Calu3 (cell line): ENCODE results near the gene MOV10L1. TPM values are rescaled to one million over a fixed set of nuclear protein-coding genes. Genes with fewer than 3 reads are reported as not detected.
A peak's percentile ranks its signal among the peaks of the same experiment; 100 is the strongest.

Source experiments
- BruUV-seq: library from RNA; stranded (reverse); fragments of 400-500 nt; replicated peaks from 2 replicates; lab custom pipeline; 2021; lab: Mats Ljungman, UMichigan
- CTCF ChIA-PET: fragments of 300-600 bp; sonication (Branson Sonifier 250); formaldehyde crosslinking; loops from one replicate; lab custom pipeline; 2022; ENCODE audit warnings: antibody characterized with exemption; lab: Charles Lee
- DNase-seq: peaks from one replicate; pipeline ENCODE4 v3.0.0; 2022
- H3K27ac Mint-ChIP-seq: one replicate; pipeline ENCODE4 v1.8.0; 2022; ENCODE audit warnings: mixed read lengths; ENCODE audit not compliant: unreplicated experiment
- H3K27me3 Mint-ChIP-seq: one replicate; pipeline ENCODE4 v1.8.0; 2022; ENCODE audit warnings: mixed read lengths; ENCODE audit not compliant: unreplicated experiment
- H3K36me3 Mint-ChIP-seq: one replicate; pipeline ENCODE4 v1.8.0; 2022; ENCODE audit warnings: mild to moderate bottlenecking, moderate library complexity, mixed read lengths; ENCODE audit not compliant: insufficient read depth, unreplicated experiment
- H3K4me1 Mint-ChIP-seq: one replicate; pipeline ENCODE4 v1.8.0; 2022; ENCODE audit warnings: mild to moderate bottlenecking, low read depth, mixed read lengths; ENCODE audit not compliant: unreplicated experiment
- H3K4me3 Mint-ChIP-seq: one replicate; pipeline ENCODE4 v1.8.0; 2022; ENCODE audit warnings: mild to moderate bottlenecking, low read depth, moderate library complexity, mixed read lengths; ENCODE audit not compliant: unreplicated experiment
- H3K9me3 Mint-ChIP-seq: one replicate; pipeline ENCODE4 v1.8.0; 2022; ENCODE audit warnings: low read depth, mixed read lengths; ENCODE audit not compliant: unreplicated experiment
- intact Hi-C: fragments of 100-400 bp; cut with micrococcal nuclease; formaldehyde crosslinking; loops from one replicate; pipeline ENCODE4 v1.10.0; 2022; ENCODE audit not compliant: unreplicated experiment
- total RNA-seq: library from RNA; stranded (reverse); gene quantifications from 2 replicates; pipeline ENCODE4 v1.2.3, GENCODE V29; 2022
- TF ChIP-seq, protein P1 (sequence below): fragments of 200-600 bp; IDR thresholded peaks from one replicate; pipeline ENCODE4 v1.8.0; 2022; ENCODE audit warnings: antibody characterized with exemption; ENCODE audit not compliant: unreplicated experiment

Gene MOV10L1
- total RNA-seq, 1 experiment from 2014 or later, result not detected

DNA sequence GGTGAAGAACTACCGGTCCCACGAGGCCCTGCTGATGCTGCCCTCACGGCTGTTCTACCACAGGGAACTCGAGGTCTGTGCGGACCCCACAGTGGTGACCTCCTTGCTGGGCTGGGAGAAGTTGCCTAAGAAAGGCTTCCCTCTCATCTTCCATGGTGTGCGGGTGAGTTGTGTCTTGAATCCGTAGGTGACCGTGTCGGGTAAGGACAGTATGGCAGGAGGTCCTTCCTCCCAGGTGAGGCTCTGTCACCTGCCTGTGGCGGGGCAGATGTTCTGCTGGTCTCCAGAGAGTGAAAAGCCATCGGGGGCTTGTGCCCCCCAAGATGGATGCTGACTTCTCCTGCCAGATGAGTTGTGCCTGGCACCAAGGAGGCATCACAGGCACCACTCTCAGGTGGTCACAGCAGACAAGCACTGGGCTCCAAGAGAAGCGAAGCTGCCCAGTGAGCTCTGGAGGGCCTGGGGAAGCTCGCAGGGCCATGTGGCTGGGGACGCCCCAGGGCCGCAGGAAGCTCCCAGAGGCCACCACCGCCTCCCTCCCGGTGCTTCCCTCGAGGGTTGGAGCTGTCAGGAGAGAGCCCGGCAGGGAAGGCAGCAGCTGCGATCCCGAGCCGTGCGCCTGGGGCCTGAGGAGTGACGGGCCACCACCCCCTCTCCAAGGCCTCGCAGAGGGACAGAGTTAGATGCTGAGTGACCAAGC is 63.4 kb downstream of the MOV10L1 start:
- intact Hi-C loops, result no loop called here
- TF ChIP-seq, protein P1, sequence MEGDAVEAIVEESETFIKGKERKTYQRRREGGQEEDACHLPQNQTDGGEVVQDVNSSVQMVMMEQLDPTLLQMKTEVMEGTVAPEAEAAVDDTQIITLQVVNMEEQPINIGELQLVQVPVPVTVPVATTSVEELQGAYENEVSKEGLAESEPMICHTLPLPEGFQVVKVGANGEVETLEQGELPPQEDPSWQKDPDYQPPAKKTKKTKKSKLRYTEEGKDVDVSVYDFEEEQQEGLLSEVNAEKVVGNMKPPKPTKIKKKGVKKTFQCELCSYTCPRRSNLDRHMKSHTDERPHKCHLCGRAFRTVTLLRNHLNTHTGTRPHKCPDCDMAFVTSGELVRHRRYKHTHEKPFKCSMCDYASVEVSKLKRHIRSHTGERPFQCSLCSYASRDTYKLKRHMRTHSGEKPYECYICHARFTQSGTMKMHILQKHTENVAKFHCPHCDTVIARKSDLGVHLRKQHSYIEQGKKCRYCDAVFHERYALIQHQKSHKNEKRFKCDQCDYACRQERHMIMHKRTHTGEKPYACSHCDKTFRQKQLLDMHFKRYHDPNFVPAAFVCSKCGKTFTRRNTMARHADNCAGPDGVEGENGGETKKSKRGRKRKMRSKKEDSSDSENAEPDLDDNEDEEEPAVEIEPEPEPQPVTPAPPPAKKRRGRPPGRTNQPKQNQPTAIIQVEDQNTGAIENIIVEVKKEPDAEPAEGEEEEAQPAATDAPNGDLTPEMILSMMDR, result no peak
- CTCF ChIA-PET, result interaction anchor here (0.7 kb wide), 1 partner anchor 18 kb away, joined by 7 read pairs; the partner anchor contains the start of gene PANX2
- Mint-ChIP-seq H3K9me3 (no peaks in the 10 kb centered on the region), H3K4me1 (peaks cover 9% of the 10 kb centered on the region), H3K4me3 (no peak overlapping the region), H3K27ac (no peak overlapping the region), H3K36me3 (peaks cover 3% of the 10 kb centered on the region), H3K27me3 (peaks cover 15% of the 10 kb centered on the region)
- DNase-seq, result no peak
- no TSS peak for BruUV-seq

DNA sequence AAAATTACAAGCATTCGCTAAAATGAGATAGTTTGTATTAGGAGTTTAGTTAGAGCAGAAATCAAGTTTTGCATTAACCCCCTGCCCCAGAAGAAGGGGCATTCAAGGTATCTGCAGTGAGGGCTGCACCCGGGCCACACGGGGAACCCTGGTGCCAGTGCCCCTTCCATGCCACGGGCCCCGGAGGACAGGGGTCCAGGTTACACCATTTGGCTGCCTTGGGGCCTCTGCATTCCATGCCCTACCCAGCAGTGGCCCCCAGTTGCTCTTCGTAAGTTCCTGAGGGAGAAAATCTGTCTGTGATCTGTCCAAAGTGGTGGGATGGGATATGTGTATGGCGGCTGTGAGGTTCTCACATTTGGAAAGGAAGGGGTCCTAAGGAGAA is 63.9 kb downstream of the MOV10L1 start:
- intact Hi-C loops, result no loop called here
- Mint-ChIP-seq H3K4me1 (peaks cover 13% of the 10 kb centered on the region), H3K9me3 (no peaks in the 10 kb centered on the region), H3K4me3 (no peak overlapping the region), H3K27me3 (peaks cover 15% of the 10 kb centered on the region), H3K27ac (no peak overlapping the region), H3K36me3 (peaks cover 3% of the 10 kb centered on the region)
- CTCF ChIA-PET, result interaction anchor here (0.6 kb wide), 1 partner anchor 13 kb away, joined by 3 read pairs; no protein-coding TSS in a partner anchor
- BruUV-seq, result no TSS peak
- no peak for DNase-seq
- TF ChIP-seq, protein P1, result no peak

- intact Hi-C loops, result no loop called here
- BruUV-seq, result no TSS peak
- H3K4me1 Mint-ChIP-seq, result peaks cover 7% of the 10 kb centered on the region
- H3K27ac Mint-ChIP-seq, result no peak overlapping the region
- H3K9me3 Mint-ChIP-seq, result no peaks in the 10 kb centered on the region
- CTCF ChIA-PET, result interaction anchor here (1.0 to 1.3 kb wide), 3 partner anchors 9 to 32 kb away, joined by 3 to 4 read pairs (median 4); no protein-coding TSS in a partner anchor
- peak; percentile 79 for DNase-seq
- peaks cover 11% of the 10 kb centered on the region for H3K27me3 Mint-ChIP-seq
- TF ChIP-seq, protein P1, result no peak
- peaks cover 3% of the 10 kb centered on the region for H3K36me3 Mint-ChIP-seq
- peak overlapping the region; percentile 7 for H3K4me3 Mint-ChIP-seq
These were observed 68.0 kb downstream of the MOV10L1 start for GRCh38 chr22:50157709-50158375.

DNA sequence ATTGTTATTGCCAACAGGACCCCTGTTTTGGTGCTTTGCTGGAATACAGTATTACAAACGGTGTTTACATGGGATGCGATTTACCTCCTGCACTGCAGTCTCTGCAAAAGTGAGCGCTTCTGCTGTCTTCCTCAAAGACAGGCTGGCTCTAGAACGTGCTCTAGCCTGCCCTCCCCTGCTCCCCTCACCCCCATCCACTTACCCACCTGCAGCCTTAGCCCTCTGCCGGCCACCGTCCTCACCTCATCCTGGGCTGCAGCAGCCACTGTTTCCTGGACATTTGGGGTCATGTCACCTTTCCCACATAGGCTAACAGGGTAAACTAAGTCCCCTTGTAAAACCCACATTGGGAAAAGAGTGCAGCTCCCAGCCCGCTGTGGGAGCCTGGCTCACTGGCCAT is 71.1 kb downstream of the MOV10L1 start:
- BruUV-seq, result no TSS peak
- H3K27me3 Mint-ChIP-seq, result peaks cover 25% of the 10 kb centered on the region
- CTCF ChIA-PET, result interaction anchor here (0.5 kb wide), 1 partner anchor 13 kb away, joined by 3 read pairs; no protein-coding TSS in a partner anchor
- TF ChIP-seq, protein P1, result no peak
- no peaks in the 10 kb centered on the region for H3K9me3 Mint-ChIP-seq
- no peak overlapping the region for H3K4me3 Mint-ChIP-seq
- H3K36me3 Mint-ChIP-seq, result peaks cover 3% of the 10 kb centered on the region
- no peak overlapping the region for H3K27ac Mint-ChIP-seq
- H3K4me1 Mint-ChIP-seq, result peaks cover 7% of the 10 kb centered on the region
- DNase-seq, result no peak
- intact Hi-C loops, result no loop called here
